GM20000 (cell line): ENCODE results near the gene KRT27.
"Not testable (repeated sequence)": the region's sequence is repeated elsewhere in the genome, so short reads cannot be mapped to it uniquely, and the experiment has no call there.

Experiments
- DNase-seq: peaks from one replicate; pipeline ENCODE4 v3.0.0; 2012; ENCODE audit warnings: low spot score
- CTCF ChIP-seq: IDR thresholded peaks from 2 replicates; pipeline ENCODE4 v1.5.1; 2012; ENCODE audit warnings: mild to moderate bottlenecking, control low read depth; ENCODE audit errors: extremely low read depth, missing control alignments

The KRT27 gene

GRCh38 chr17:40753804-40754203 lies 28.5 kb downstream of the KRT27 start:
- no peak for TF ChIP-seq CTCF
- no peak for DNase-seq

- DNase-seq: no peak
- no peak for TF ChIP-seq CTCF
Observed at GRCh38 chr17:40751065-40751464, 31.3 kb downstream of the KRT27 start.

GRCh38 chr17:40750391-40750790 lies 32.0 kb downstream of the KRT27 start:
- no peak for TF ChIP-seq CTCF
- no peak for DNase-seq

- DNase-seq: not testable (repeated sequence)
Observed at GRCh38 chr17:40748666-40749065, 33.7 kb downstream of the KRT27 start.

- no peak for TF ChIP-seq CTCF
Observed at GRCh38 chr17:40738553-40738952, 43.8 kb downstream of the KRT27 start.

GRCh38 chr17:40735016-40735415 lies 47.3 kb downstream of the KRT27 start:
- no peak for TF ChIP-seq CTCF
- DNase-seq: no peak

More at GRCh38 chr17:40738553-40738952, 43.8 kb downstream of the KRT27 start:
- no peak for DNase-seq

GRCh38 chr17:40734018-40734417 lies 48.3 kb downstream of the KRT27 start:
- DNase-seq: no peak
- TF ChIP-seq CTCF: no peak

GRCh38 chr17:40730970-40731369 lies 51.4 kb downstream of the KRT27 start:
- no peak for TF ChIP-seq CTCF
- DNase-seq: no peak
